HG03045 (cell line): ENCODE results near the gene ZRANB3.

Source experiments
- ATAC-seq: cut with Tn5 transposase; IDR thresholded peaks from one replicate; pipeline ENCODE4 v1.9.1; 2021; ENCODE audit warnings: mild to moderate bottlenecking, moderate library complexity; ENCODE audit not compliant: unreplicated experiment

Gene ZRANB3

DNA sequence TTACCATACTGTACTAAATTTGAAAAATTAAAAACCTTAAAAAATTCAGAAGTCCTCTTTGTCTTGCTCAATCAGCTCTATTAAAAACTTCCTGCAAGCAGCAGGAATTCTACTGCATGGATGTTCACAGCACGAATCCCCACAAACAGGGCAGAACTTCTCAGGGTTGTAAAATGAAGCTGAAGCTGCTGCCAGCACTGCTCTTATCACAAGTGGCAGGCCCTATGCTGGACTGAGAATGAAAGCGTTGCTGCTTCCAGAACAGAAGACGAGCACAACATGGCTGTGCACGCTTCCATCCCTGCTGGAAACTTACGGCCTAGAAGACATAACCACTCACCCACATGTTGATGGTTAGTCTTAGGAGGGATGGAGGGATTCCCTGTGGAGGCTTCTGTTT is 345.0 kb downstream of the ZRANB3 start:
- ATAC-seq: no peak

DNA sequence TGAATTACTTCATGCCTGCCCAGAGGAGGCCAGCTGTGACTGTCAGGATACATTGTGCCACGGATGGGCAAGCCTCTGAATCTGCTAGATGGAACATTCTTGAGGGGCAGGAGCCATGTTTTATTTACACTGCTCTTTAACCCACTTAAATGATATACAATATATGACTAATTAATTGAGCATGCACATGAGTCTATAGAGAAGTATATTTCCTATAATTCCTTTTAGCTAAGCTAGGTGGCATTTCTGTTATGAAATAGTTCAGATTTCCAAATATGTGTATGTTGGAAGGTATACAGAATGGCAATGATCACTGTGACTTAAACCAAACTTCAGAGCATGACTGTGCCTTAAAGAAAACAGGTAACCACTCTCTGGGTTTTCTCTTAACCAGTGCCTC is 347.2 kb downstream of the ZRANB3 start:
- no peak for ATAC-seq

DNA sequence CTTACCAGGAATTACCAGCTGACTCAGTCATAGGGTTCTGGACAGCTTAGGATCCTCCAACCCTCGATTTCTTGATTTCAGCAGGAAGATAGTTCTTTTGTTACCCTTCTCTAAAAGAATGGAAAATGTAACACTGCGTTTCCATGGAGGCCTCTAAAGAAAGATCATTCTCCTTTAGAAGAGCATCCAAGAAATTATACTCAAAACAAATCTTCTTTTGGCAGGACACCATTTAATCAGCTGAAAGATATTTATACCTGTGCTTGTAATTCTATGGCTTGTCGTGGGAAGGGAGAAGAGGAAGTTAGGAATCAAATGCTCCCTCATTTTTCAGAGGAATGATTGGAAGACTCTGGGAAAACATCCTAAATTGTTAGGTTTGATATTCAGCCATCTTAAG is 348.4 kb downstream of the ZRANB3 start:
- ATAC-seq: no peak

DNA sequence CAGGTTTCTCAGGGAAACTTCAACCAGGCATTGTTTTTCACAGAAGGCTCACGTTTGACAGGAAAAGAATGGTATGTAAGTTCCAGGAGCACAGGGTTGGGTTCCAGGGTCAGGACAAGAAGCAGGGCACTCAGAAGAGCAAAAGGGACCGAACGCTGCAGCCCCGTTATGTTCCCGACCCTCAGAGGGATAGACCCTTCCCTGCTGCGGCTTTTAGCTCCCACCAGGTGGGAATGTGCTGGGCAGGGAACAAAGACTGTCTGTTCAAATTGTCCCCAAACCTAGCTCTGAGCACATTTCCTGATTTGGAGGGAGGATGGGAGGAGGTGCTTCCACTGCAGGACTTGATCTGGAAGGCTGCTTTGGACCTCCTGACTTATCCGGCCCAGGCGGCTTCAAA is 348.8 kb downstream of the ZRANB3 start:
- ATAC-seq: no peak

DNA sequence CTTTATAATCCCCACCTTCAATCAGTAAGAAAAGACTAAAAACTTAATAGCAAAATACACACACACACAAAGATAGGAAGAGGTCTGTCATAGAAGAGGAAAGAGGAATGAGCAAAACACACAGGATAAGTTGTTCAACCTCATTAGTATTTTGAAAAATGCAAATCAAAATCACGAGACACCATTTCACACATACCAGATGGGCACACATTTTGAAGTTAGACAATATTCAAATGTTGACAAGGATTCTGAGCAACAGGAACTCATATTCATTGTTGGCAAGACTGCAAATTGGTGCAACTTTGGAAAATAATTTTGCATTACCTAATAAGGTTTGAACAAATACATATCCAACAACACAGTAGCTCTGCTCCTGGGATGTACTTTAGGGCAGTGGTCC is 351.3 kb downstream of the ZRANB3 start:
- no peak for ATAC-seq

DNA sequence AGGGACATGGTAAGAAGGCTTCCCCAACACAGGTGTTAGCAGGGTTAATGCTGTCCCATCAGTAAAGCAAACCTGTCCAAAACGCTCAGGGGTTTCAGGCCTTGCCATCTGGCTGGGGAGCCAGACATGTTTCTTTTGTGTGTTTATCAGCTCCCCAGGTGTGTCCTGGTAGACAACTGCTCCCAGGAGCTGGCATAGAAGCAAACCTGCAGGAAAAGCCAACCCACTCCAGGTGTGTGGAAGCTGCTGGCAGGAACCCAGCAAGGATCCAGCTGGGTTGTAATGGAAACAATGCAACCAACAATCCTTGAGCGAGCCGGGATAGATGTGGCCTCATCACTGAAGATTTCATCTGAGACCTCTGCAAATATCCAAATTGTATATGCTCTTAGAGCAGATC is 355.8 kb downstream of the ZRANB3 start:
- ATAC-seq: no peak

DNA sequence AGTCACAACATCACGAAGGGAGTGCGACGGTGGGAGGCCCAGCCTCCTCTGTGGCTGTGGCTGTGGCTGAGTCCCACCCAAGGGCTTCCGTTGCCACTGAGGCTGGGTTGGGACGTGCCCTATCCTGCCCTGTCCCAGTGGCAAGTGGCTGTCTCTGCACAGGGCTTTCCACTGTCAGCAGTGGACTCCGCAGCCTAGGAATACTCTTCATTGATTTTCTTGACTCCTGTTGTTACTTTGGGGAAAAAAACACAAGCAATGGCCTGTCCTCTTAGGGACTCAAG is 356.3 kb downstream of the ZRANB3 start:
- no peak for ATAC-seq

DNA sequence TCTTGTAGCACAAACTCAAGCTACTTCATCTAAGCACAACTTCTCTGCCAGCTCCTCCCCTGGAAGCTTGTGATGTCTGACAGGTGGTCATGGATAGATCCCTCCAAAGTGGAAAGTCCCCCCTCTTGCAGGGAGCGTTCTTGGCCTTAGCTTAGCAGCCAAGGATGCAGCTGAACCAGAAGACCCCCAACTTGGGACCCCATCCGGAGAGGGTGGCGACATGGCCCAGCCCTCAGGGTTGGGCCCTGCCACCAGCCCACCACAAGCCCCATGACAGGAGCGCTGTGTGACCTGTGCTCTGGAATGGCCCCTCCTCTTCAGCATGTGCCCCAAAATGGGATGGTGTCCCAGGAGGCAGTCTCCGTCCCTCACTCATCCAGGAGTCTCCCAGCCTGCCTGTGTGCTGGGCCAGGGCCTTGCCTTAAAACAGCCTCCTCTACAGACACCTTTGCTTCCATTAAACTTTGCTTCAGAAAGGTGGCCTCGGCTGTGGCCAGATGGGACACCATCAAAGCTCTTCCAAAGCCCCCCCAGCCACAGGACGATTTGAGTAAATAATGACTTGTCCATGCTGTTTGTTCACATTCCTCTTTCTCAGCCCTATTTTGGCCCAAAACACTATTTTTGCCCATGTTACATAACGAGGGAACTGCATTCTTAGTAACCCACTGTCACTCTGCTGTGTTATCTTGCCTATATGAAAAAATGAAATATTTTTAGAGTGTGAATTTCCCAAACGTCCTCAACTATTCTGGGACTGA is 356.8 kb downstream of the ZRANB3 start:
- no peak for ATAC-seq

DNA sequence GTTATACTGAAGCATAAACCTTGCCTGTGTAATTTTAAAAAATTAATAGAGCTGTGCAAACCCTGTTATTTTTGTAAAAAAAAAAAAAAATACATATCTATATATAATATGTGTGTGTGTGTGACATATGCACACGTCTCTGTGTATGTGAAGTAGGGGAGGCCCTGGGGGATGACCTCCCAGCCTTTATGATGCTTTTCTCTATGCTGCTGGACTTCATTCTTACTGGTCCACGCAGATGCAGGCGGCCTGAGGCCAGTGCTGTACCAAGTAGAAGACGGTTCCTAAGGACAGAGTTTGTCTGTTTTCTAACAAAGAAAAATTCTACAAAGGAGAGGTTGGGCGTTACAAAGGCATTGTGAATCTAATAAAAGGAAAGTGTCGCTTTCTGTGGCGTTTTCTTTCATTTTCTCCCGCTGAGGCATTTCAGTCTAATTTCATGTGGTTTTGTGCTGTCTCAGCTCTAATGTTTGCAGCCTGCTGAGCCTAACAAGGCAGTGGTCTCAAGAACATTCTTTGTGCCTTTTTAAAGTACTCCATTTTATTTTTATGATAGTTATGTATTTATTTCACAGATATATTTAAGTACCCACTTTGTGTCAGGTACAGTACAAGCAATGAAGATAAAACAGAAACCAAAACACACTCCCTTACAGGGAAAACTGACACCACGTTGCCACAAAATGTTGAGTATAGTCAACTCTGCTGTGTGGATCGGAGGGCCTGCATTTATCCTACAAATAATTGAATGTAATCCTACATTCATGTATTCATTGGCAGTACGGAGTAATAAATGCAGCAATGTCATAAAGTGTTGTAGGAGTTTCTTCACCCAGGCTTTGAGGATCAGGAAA is 360.9 kb downstream of the ZRANB3 start:
- no peak for ATAC-seq

DNA sequence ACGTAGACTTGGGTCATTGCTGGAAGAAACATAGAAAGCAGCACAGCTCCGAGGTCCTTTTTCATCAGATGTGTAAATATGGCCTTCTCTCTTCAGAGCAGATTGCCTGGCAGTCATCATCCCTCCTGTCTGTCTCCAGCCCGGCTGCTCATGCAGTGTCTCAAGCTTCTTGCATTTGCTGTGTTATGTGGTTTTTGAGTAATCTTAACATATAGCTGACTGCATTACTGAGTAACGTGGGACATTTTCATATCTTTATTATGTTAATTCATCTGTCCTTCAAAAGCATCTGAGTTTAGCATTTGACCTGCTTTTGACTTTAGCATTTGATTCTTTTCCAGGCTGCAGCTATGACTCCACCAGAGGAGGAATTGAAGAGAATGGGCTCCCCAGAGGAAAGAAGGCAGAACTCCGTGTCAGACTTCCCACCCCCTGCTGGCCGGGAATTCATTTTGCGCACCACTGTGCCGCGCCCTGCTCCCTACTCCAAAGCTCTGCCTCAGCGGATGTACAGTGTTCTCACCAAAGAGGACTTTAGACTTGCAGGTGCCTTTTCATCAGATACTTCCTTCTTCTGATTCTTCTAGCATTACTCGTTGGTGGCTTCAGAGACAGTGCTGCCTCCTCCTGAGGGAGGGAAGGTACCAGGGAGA is 362.7 kb downstream of the ZRANB3 start:
- no peak for ATAC-seq

DNA sequence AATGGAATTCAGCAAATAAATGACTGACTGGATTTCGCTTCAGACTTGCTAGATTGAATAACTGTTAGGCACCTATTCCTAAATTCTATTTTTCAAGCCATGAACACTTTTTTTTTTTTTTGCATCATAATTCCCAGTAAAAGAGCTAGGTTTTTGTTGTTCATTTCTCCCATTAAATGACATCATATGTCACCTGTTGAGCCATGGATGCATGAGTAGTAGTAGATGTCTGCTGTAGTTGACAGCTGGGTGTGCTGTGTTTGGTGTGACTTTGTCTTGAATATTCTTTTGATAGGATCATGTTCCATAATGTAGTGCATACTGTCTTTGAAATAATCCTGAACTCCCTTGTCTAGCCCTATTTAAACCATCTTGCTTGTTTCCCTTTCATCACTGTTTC is 363.7 kb downstream of the ZRANB3 start:
- no peak for ATAC-seq

DNA sequence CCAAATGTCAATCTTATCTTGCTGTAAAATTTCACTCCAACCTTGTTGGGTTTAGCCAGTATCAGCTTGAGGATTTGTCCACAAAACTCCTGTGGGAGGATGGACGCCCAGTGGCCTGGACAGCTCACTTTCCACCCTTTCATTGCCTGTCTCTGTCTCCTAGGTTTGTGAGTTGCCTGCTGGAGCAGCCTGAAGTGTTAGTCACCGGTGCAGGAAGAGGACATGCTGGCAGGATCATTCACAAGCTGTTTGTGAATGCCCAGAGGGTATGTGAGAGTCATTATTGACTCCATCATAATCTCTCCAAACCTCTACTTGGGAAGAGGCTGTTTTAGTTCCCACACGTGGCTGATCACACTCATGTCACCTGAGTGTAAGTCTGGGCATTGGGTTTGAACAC is 366.6 kb downstream of the ZRANB3 start:
- no peak for ATAC-seq

DNA sequence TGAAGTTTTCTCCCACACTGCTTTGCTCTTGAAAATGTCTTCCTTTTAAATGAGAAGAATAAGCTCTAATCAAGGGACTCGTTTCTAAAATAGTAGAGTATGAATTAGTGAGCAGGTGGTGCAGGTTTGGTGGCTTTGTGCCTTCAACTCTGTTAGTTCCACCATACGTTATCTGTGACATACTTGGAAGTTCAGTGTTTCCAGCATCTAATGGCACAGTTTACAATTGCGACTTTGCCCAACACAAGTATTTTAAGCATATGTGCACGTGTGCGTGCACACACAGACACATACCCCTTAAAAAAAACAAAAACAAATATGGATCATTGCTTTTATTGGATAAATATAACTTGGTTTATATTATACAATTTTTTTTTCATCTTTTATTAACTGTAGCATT is 367.1 kb downstream of the ZRANB3 start:
- no peak for ATAC-seq

DNA sequence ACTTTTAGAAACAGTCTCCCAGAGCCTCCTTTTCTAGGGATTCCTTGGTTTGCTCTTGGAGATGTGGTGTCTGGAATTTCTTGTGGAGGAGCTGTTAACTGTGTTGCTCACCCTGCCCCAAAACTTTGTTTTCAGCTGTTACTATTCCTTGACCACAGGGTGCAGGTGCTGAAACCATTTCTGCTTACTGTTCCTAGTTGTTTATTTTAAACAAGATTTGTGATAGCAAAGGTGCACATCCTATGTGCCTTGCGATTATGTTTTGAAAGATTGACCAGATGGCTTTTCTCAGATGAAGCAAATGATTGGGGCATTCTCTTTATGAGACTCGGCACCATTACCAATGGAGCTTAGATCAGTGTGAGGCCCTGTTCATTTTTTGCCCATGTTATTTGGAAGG is 367.7 kb downstream of the ZRANB3 start:
- ATAC-seq: peak; percentile 55

DNA sequence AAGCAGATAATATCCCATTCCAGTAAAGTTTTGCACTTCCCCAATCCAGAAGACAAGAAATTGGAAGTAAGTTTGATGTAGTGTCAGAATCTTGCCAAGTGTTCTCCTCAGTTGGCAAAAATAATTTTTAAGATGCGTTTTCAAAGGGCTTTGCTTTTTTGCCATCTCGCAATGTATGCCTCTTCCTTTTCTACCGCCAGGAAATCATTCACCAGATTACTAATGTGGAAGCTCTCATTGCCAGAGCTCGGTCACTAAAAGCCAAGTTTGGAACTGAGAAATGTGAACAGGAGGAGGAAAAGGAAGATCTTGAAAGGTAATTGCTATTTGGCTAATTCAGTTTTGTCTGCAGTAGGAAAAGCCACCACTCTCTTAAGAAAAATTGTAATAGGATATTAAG is 368.2 kb downstream of the ZRANB3 start:
- no peak for ATAC-seq

DNA sequence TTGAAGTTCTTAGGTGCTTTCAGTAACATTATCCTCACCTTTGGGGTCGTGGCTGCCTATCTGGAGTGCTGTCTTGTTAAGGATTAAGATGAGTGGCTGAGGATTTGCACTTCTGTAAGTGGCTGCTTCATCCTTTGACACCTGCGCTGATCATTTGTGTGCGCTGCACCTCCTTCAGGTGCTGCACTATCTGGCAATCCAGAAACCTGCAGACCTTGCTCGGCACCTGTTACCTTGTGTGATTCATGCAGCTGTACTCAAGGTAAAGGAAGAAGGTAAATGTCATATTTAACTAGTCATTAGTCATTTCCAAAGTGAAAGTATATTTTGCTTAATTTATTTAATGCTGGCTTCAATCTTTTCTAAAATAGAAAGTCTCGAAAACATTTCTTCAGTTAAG is 368.6 kb downstream of the ZRANB3 start:
- ATAC-seq: no peak

DNA sequence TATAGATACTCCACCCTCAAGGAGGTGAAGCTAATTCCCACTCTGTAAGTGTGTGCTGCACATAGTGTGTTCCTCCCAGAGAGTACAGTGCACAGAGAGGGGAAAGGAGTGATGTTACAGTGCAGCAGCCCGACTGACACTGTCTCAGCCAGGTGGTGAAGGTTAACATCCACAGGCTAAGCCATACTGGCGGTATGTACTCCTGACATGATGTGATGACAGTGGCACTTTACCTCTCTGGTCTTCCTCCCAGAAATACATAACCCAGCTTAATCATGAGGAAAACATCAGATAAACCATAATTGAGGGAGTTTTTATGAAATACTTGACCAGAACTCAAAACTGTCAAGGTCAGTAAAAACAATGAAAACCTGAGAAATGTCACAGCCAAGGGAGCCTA is 371.8 kb downstream of the ZRANB3 start:
- no peak for ATAC-seq

DNA sequence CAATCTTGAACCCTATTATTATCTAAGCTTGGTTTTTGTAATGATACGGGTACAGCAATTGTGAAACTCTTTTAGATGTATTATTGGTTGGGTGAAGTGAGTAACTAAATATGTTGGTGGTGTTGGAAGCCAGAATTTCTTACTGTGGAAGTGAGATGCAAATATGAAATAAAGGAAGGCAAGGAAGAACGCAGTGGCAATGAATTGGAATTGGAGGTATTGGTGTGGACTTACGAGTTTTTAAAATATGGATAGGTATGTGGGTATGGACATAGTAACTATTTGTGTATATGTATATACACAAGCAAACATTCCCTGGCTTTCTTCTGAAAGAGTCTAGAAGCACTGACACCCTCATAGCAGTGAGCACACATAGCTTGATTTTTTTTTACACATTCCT is 373.2 kb downstream of the ZRANB3 start:
- no peak for ATAC-seq

DNA sequence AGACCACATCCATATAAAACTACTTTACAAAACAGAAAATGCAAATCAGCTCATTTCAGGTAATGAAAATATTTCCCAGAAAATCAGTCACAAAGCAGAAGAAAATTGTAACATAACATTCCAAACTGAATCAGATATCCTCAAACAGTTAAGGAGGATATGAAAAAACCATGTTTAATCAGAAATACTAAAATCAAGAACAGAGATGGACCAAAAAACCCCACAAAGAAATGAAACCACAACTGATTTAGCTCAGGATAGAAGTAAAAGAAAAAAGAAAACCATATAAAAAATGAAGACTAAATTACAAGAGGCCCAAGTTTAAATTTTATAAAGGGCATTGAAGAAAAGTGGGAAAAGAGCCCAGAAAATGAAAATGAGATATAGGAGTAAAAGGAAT is 376.1 kb downstream of the ZRANB3 start:
- ATAC-seq: no peak

DNA sequence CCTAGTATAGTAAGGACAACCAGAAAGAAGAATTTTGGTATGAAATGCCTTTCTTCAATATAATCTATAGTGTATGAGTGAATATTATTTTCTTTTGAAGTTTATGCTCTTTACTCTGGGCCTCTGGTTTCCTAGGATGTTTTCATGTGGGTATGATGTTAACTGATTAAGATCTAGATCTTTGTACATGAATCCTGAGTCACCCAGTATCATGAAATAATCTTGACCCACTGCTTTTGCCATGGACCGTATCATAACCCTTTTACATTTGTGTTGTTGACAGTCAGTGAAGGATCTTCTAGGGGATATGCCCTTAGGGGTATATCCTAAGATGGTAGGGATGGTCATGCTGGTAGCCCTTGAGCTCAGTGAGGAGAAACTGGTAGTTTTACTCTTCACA is 378.7 kb downstream of the ZRANB3 start:
- no peak for ATAC-seq

DNA sequence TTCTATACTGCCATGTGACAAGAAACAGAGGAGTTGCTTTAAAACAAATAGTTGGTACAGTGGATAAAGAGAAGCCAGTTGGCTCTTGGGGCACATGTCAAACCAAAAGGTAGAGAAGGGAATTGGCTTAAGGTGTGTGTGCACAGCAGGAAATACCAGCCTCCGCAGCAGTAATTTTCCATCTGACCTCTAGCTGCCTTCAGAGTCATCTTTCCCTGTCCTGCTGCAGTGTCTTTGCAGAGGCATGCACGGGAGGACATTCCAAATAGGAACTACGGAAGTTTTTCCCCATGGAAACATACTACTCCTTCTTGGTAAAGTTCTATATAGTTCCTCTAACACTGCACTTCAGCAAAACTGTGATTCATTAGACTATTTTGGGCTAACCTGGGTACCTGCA is 379.4 kb downstream of the ZRANB3 start:
- no peak for ATAC-seq

DNA sequence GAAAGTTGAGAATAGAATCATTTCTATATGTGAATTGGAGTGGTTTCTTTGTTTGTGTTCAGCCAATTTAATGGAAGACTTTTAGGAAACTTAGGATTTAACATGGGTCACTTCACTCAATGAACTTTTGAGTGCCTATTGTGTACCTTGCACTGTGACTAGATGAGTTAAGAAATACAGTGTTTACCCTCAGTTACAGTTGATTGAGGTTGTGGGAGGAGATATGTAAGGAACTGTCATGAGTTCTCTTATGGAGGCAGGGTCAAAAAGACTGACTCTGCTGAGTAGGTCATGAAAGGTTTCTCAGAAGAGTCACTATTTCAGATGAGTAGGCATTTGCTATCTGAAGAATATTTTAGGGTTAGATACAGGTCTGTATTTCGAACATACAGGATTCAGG is 380.3 kb downstream of the ZRANB3 start:
- ATAC-seq: no peak
